Neural progenitor cell (in vitro differentiated cells): ENCODE data around the gene USP34.

Experiments
- CTCF ChIP-seq: fragments of 200-600 bp; sonication (generic); IDR thresholded peaks from 2 replicates; pipeline ENCODE4 v1.5.1; 2017; ENCODE audit warnings: antibody characterized with exemption, mild to moderate bottlenecking
- EZH2 ChIP-seq: fragments of 200-600 bp; sonication (generic); IDR thresholded peaks from 2 replicates; pipeline ENCODE4 v1.6.1; 2017; ENCODE audit warnings: antibody characterized with exemption, mild to moderate bottlenecking, moderate library complexity
- EZH2phosphoT487 ChIP-seq: fragments of 200-600 bp; sonication (generic); IDR thresholded peaks from 2 replicates; pipeline ENCODE4 v1.6.1; 2017; ENCODE audit warnings: antibody characterized with exemption

GRCh38 chr2:61167579-61167978 lies 303.3 kb downstream of the USP34 start:
- TF ChIP-seq CTCF = no peak
- no peak for TF ChIP-seq EZH2phosphoT487
- no peak for TF ChIP-seq EZH2
